ENCODE data around the gene NDUFV2. TPM values are rescaled to one million over a fixed set of nuclear protein-coding genes. Genes with fewer than 3 reads are reported as not detected.

Gene NDUFV2
- total RNA-seq, 4 donors from 2014 or later, result 251 to 386 (median 277) TPM

GRCh38 chr18:9146224-9146623 is 43.7 kb downstream of the NDUFV2 start:
- Histone ChIP-seq H3K27me3 (no peaks in the 10 kb centered on the region), H3K4me1 (peaks cover 77 to 80% of the 10 kb centered on the region in 2 donors), H3K36me3 (no peaks in the 10 kb centered on the region), H3K4me3 (no peak overlapping the region), H3K27ac (peak overlapping the region; percentile 45 to 65 (median 58)), H3K9me3 (no peaks in the 10 kb centered on the region)
- TF ChIP-seq POLR2A (IDR thresholded peaks at IDR 0.05), result no peak
- TF ChIP-seq, protein P1, sequence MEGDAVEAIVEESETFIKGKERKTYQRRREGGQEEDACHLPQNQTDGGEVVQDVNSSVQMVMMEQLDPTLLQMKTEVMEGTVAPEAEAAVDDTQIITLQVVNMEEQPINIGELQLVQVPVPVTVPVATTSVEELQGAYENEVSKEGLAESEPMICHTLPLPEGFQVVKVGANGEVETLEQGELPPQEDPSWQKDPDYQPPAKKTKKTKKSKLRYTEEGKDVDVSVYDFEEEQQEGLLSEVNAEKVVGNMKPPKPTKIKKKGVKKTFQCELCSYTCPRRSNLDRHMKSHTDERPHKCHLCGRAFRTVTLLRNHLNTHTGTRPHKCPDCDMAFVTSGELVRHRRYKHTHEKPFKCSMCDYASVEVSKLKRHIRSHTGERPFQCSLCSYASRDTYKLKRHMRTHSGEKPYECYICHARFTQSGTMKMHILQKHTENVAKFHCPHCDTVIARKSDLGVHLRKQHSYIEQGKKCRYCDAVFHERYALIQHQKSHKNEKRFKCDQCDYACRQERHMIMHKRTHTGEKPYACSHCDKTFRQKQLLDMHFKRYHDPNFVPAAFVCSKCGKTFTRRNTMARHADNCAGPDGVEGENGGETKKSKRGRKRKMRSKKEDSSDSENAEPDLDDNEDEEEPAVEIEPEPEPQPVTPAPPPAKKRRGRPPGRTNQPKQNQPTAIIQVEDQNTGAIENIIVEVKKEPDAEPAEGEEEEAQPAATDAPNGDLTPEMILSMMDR (IDR thresholded peaks at IDR 0.05 in 4 of 5, conservative IDR thresholded peaks at IDR 0.05 in 1 of 5), result no peak
- DNase-seq, result no peak
- ATAC-seq, result no peak
- in situ Hi-C loops (cut with MboI; ENCODE audit: low sequenced_read_pairs in 4 of 4) (loop anchor here in 3 of 4 donors (5.0 kb wide), 1 partner anchor 74 kb away; no protein-coding TSS in a partner anchor), intact Hi-C loops (cut with DNase I; ENCODE audit: low total_unique reads) (loop anchor here (5.0 kb wide), 1 partner anchor 186 kb away; the partner anchor contains the start of gene TWSG1)

- DNase-seq (peak; percentile 26 to 39), ATAC-seq (peak; percentile 90 to 95)
- Histone ChIP-seq H3K4me3 (no peak overlapping the region), H3K4me1 (peaks cover 76 to 78% of the 10 kb centered on the region in 2 donors), H3K36me3 (no peaks in the 10 kb centered on the region), H3K9me3 (no peaks in the 10 kb centered on the region), H3K27ac (peak overlapping the region; percentile 24 to 65 (median 58)), H3K27me3 (no peaks in the 10 kb centered on the region)
- in situ Hi-C loops (cut with MboI; ENCODE audit: low sequenced_read_pairs in 4 of 4) (loop anchor here in 3 of 4 donors (5.0 kb wide), 1 partner anchor 75 kb away; no protein-coding TSS in a partner anchor), intact Hi-C loops (cut with DNase I; ENCODE audit: low total_unique reads) (loop anchor here (1.0 to 5.0 kb wide), 3 partner anchors 44 to 185 kb away; partner anchors contain the start of gene TWSG1)
- TF ChIP-seq POLR2A (IDR thresholded peaks at IDR 0.05), result no peak
- TF ChIP-seq, protein P1 (IDR thresholded peaks at IDR 0.05 in 4 of 5, conservative IDR thresholded peaks at IDR 0.05 in 1 of 5), result peak; percentile 68 to 87 (median 81)
Measured at GRCh38 chr18:9147440-9148202, 45.1 kb downstream of the NDUFV2 start.

- TF ChIP-seq POLR2A (IDR thresholded peaks at IDR 0.05), result no peak
- TF ChIP-seq, protein P1 (IDR thresholded peaks at IDR 0.05 in 4 of 5, conservative IDR thresholded peaks at IDR 0.05 in 1 of 5), result no peak
- Histone ChIP-seq H3K9me3 (no peaks in the 10 kb centered on the region), H3K27ac (peak overlapping the region; percentile 24 to 65 (median 58)), H3K4me1 (peaks cover 75 to 83% of the 10 kb centered on the region in 2 donors), H3K36me3 (no peaks in the 10 kb centered on the region), H3K27me3 (no peaks in the 10 kb centered on the region), H3K4me3 (no peak overlapping the region)
- ATAC-seq (no peak), DNase-seq (no peak)
- in situ Hi-C loops (cut with MboI; ENCODE audit: low sequenced_read_pairs in 4 of 4), result loop anchor here in 3 of 4 donors (5.0 kb wide), 1 partner anchor 76 kb away; no protein-coding TSS in a partner anchor
- intact Hi-C loops (cut with DNase I; ENCODE audit: low total_unique reads), result loop anchor here (1.0 to 5.0 kb wide), 3 partner anchors 45 to 184 kb away; partner anchors contain the start of gene TWSG1
Measured at GRCh38 chr18:9148203-9148552, 45.7 kb downstream of the NDUFV2 start.

DNA sequence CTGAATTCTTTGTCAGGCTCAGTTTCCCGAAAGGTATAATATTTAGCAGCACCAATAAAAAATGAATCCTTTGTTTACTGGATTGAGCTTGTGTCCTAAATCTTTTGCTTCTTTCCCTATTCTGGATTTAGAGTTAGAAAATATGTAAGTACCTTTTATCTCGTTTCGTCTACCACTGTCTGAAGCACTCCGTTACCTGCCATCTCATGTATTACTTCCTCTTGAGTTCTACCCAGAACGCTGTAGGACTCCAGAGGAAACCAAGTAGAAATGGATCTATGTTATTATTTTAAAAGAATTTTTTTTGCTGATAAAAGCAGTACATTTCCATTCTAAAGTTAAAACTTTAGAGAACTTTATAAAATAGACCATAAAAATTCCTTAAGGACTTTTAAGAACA is 47.6 kb downstream of the NDUFV2 start:
- Histone ChIP-seq H3K4me3 (no peak overlapping the region), H3K27me3 (no peaks in the 10 kb centered on the region), H3K4me1 (peaks cover 77 to 78% of the 10 kb centered on the region in 2 donors), H3K27ac (peak overlapping the region in 1 of 4 donors; percentile 42), H3K36me3 (no peaks in the 10 kb centered on the region), H3K9me3 (no peaks in the 10 kb centered on the region)
- intact Hi-C loops (cut with DNase I; ENCODE audit: low total_unique reads), result no loop called here
- TF ChIP-seq, protein P1 (IDR thresholded peaks at IDR 0.05 in 4 of 5, conservative IDR thresholded peaks at IDR 0.05 in 1 of 5), result no peak
- TF ChIP-seq POLR2A (IDR thresholded peaks at IDR 0.05), result no peak
- ATAC-seq (no peak), DNase-seq (no peak)
- in situ Hi-C loops (cut with MboI; ENCODE audit: low sequenced_read_pairs in 4 of 4), result loop anchor here in 2 of 4 donors (5.0 to 25.0 kb wide), 2 partner anchors 78 to 488 kb away; no protein-coding TSS in a partner anchor
